Measurements from ENCODE around the gene TMEM92.

GRCh38 chr17:50269477-50270434 is 4.5 kb upstream of the TMEM92 start:
- TF ChIP-seq PATZ1 (CRISPR knock-in tag; IDR thresholded peaks at IDR 0.05; ENCODE audit: borderline replicate concordance) (no peak), PPARA (CRISPR knock-in tag; IDR thresholded peaks at IDR 0.05; ENCODE audit: borderline replicate concordance) (no peak)

Measured in SK-N-SH treated with all-trans-retinoic acid at 6 μM for 48 hours (cell line).